NCI-H510A (cell line): ENCODE measurements around the gene SGCD.

Experiments used
- DNase-seq: peaks from one replicate; lab custom pipeline; 2025; lab: John Stamatoyannopoulos, UW

The SGCD gene

DNA sequence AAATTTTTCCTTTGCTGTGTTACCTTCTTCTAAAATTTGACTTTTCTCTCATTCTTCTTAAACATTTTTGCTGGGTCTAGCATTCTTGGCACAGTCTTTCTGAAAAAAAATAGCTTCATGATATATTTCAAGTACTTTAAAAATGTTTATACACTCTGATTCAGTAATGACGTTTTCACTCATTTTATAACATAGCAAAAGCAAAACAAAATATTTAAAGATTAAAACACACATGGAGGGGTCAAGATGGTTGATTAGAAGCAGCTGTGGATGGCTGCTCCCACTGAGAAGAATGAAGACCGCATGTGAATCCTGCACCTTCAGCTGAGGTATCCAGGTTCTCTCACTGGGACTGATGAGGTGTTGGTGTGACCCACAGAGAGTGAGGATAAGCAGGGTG, 188.2 kb downstream of the SGCD start:
- no peak for DNase-seq

DNA sequence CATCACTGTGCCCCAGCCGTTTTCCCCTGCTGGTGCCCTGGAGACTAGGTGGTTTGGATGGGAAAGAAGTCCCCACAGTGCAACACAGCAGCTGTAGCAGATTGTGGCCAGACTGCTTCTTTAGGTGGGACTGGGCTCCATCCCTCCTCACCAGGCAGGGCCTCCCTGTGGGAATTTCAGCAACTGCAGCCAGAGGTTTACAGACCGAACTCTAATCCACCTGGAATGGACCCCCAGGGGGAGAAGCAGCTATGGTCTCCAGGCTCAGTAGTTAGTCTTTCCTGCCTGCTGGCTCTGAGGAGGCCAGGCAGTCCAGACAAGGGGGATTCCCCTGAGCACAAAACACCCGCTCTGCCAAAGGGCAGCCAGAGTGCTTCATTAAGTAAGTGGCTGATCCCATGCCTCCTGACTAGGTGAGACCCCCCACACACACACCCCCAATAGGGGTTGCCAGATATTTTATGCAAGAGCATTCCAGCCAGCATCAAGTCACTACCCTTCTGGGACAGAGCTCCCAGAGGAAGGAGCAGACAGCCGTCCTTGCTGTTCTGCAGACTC, 188.9 kb downstream of the SGCD start:
- no peak for DNase-seq

DNA sequence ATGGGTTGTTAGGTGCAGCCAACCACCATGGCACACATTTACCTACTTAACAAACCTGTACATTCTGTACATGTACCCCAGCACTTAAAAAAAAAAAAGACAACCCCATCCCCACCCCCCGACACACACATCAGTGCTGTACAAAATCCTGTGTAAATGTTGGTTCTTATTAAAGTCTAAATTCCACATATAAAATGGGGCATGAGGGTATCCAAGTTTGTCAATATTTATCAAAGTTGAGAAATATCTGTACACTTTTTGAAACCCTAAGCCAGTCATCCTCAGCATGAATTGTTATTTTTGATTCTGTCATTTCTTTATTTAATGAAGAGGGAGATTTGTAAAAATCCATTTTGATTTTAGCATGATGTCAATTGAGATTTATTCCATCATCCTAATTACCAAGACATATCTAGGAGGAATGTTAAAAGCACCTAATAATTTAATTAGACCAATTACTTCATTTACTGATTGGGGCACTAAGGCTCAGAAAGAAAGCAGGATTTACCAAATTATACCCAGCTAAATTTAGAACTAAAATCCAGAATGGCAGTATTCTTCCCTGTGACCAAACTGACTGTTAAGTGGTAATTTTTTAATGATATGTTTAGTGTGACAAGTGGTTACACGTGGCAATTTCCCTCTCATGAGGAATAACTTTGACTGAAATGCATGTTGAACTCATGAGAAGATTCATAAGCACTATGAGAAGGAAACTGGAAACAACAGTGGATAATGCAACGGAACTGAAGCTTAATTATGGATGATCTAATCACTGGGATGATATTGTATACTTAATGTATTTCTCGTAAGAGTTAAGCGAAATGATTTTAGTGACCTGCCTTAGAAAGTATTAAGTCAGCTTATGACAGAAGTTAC, 195.9 kb downstream of the SGCD start:
- DNase-seq, result no peak

DNA sequence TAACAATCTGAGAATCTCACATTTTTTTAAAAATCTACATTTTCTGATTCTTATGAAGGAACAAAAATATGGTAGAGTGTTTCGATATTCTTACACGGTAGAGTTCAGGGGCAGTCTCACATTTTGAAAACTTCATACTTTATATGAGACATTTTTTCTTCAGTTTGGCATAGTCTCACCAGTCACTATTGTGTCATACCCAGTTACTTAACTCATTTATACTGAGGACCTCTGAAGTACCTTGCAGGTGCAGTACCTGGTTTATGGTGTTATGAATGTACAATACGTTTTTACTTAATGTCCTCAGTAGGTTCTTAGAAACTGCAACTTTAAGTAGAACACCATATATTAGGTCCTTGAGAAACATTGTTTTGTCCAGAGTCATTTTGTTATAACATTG, 196.6 kb downstream of the SGCD start:
- no peak for DNase-seq

DNA sequence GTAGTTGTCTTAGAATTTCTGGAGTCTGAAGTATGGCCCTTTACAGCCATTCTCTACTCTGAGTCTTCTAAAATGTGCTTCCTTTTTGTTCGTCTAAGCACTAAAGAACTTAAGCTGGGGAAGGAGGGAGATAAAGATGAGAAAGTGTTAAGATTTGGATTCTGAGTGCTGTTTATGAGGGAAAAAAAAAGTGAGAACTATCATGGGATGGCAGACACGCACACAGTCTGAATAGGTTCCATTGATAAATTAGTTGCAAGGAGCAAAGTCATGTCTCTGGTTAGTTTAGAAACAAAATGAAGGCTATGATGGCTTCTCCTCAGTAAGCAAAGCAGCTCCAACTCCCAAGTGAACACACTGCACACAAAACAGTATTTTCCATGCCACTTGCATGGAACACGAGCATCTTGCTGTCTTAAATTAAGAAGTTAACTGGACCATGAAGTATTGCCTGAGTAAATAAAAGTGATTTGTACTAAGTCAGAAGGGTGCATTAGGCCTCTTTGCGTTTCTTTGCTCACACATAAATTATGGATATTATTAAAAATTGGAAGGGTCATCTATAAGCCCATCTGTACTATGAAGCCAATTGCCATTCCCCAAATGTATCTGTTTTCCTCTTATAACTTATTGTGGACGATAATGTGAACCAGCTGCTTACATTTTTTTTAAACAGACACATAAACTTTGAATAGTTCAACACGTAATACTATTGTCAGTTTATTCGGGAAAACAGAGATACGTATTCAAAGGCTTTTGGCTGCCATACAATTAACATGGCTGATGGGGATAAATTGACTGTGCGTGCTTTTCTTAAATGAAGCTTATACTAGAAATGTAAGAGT, 199.3 kb downstream of the SGCD start:
- DNase-seq, result no peak

DNA sequence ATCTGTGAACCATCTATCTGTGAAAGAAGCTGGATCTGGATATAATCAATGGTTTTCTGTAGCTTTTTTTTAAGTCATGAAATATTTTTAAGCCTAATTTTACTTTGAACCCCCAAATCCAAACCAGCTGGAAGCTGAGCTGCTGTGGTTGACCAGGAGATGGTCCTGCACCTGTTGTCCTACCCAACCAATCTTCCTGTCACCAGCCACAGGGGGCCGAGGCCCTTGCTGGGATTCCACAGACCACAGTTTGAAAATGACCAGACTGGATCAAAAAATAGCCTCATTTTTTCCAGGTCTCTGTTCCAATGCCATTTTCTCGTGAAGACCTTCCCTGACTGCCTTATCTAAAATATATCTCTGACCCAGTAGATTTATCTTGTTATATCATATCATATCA, 200.6 kb downstream of the SGCD start:
- no peak for DNase-seq

DNA sequence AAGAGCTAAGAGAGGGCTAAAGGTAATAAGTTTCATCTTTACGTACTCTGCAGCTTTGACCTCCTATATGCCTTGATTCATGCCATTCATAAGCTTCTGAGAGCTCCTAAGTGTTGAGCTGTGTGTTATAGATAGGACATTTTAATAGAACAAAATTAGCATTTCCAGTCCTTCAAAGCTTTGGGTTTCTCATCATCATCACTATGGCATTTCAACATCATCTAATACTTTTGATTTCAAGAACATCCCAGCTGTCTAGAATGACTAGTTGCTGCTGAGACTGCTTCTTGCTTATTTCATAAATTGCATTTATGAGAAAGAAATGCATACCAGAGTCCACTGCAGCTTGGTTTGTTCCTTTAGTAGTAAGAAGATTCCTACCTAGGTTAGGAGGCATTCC, 201.7 kb downstream of the SGCD start:
- DNase-seq, result no peak

DNA sequence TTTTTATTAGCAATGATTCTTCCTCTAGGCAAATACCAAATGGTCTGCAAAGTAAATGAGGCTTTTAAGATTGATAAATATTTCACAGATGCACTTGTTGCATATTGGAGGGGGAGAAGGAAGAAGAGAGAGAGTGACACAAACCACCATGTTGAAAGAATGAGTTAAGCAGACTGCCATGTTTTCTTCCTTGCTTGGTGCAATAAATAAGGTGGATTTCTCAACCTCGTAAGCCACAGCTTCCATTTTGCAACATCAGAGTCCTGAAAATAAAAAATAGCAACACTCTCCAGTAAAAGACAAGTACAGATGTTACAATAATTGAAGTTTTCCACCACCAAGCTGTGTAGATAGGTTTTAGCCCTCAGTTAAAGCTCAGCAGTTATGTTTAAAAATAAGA, 202.9 kb downstream of the SGCD start:
- DNase-seq, result no peak

DNA sequence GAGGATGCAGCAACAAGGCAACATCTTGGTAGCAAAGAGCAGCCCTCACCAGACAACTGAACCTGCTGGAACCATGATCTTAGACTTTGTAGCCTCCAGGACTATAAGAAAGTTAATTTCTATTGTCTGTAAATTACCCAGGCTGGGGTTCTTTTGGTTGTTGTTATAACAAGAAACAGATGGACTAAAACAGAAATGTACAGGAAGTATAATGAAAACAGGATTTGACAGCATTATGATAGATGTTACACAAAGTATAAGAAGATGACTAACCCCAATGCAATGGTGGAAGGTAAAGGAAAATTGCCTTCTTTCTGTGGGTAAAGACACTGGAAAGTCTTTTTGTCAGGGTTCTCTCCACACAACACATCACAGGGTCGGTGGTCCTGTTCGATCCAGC, 204.2 kb downstream of the SGCD start:
- no peak for DNase-seq

DNA sequence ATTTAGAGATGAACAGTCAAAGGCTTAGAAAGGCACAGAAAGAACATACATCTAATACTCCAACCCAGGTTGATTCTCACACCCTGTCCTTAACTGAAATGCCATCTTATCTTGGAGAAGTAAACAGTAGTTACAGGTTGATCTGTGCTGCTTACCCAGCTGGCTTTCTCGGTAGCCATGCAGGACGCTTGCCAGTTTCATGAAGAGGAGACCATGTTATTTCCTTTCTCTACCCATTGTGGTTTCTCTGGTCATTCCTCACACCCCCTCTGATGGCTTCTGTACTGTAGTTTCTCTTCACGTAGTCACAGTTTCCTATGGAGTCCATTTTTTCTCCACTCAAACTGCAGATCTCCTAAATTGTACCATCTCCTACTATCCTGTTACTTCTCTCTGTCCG, 206.0 kb downstream of the SGCD start:
- DNase-seq, result no peak

DNA sequence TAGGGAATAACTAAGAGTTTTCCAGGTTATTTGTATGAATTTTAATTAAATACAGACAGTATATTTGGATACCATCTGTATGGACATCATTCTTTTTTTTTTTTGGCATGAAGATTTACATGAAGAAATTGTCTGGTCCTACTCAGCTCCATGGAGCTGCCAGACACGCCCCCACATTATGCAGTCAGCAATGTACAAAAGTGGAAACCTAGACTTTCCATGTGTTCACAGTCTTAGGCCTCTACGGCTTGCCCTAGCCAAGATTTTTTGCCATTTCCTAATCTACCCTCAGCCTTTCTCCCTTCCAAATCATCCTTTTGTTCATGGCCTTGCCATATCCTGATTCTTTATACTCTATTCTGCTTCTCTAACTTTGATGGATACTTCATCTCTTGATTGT, 207.1 kb downstream of the SGCD start:
- DNase-seq, result no peak

DNA sequence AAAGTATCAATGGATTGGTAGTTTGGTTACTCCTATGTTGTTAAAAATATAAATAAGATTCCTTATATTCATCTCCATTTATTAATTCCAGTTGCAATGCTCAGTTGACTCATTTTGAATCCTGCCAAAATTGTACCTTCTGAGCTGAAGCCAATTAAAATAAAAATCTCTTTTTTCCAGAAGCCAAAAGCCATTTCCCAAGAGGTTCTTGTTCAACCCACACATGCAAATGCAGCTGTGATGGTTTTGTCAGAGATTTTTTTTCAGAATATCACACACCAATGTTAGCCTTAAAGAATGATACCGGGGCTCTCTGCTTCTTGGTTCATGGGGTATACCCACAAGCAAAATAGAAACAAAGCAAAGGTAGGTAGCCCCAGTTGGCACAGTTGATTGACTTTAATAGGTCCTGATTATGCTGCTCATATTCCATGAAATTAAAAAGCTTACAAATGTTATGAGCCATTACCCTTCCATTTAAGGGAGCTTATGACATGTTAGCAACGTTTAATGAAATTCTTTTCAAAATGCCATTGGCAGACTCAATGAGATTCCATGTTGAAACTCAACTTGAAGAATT, 208.0 kb downstream of the SGCD start:
- DNase-seq, result no peak

DNA sequence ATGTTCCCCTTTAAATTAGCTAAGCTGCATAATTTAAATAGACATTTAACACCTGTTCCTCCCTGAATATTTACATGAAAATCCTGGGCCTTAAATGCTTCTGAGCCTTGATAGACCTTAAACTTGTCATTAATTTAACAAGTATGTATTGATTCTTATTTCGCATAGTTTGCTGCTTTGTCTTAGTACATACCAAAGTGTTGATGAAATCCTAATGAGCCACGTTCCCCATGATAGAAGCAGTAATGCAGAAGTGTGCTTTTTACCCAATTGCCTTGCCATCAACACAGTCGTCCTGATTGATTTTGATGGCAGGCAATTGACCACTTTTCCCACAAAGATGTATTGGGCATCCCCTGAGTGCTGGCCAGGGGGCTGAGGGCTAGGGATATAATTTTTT, 213.5 kb downstream of the SGCD start:
- DNase-seq, result no peak

DNA sequence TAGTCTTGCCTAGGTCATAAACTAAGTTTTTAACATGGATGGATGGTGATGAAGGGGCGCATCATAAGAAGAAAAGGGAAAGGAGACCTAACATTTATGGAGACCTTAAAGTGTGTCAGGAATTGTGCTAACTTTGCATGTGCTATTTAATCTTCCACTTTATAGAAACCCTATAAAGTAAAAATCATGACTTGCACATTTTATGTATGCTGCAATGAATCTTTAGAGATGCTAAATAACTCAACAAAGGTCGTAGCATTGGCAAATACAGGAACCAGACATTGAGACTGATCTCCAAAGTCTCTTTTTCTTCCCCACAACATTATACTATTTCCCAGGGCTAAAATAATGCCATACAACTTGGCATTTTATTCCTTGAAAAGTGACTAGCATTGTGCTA, 214.6 kb downstream of the SGCD start:
- DNase-seq, result no peak

DNA sequence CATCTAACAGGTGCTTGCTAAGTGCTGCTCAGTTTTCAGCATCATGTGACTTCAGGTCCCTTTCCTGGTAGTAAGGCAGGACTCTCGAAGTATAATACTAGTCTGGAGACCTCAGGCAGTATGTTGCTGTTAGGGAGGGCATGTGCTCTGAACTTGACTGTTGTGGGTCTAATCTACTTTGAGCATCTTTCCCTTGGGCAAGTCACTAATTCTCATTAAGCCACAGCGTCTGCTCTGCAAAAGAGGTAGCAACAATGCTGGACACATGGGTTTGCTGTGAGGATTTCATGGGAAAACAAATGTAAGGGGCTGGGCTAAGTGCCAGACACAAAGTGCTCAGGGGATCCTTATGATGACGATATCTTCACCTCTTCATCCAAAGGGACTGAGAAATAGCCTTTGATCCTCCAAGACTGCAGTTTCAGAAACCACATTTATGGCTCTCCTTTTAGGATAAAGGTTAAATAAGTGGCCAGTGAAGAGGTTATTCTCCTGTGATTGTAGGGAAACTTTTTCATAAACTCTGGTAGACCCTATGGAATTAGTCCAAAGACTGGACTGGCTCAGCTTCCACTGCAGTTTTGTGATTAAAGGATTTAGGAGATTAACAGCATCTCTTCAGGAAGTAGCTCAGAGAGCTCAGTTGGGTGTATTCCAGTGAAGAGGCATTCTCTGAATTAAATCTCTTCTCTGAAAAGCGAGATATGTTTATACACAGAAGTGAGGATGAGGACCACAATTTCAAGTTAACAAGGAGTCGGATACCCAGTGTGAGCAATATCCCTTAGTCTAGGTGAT, 216.6 kb downstream of the SGCD start:
- no peak for DNase-seq

DNA sequence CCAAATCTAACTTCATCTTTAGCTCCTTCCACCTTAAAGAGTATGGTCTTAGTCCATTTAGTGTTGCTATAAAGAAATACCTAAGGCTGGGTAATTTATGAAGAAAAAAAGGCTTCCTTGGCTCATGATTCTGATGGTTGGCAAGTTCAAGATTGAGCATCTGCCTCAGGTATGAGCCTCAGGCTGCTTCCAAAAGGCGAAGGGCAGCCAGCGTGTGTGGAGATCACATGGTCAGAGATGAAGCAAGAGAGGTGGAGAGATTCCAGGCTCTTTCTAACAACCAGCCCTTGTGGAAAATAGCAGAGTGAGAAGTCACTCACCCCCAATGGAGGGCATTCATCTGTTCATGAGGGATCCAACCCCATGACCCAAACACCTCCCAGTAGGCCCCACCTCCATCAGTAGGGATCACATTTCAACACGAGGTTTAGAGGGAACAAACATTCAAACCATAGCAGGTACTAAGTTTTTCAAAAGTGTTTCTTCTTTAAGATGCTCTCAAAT, 225.9 kb downstream of the SGCD start:
- DNase-seq, result no peak

DNA sequence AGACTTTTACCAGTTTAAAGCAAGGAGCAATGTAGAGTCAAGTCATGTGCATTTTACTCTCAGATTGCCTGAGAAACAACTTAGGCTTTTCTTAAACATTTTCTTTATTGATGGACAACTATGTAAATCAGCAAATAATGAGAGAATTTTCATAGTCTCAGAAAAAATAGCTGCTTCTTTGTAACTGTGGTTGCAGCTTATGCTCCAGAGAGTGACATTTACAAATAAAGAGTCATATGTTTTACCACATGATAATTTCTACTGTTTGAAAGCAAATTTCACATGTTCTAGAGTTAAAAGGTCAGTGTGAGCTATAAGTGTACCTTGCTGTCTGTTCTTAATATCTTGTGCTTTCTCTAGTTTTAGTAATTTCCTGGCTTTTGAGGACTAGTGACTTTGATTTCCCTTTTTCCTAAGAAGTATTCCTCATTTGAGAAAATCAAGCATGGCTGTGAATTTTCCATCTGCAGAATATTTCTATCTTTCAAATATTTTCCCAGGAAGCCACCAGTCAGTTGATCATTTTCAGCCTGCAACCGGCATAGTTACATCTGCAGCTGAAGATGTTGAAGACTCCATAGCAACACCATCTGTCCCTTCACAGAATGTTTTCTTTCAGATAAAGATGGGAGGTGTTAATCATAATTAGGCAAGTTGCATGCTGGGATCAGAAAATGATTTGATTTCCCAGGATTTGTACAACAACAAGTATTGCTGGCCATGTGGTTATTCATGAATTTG, 229.9 kb downstream of the SGCD start:
- no peak for DNase-seq

DNA sequence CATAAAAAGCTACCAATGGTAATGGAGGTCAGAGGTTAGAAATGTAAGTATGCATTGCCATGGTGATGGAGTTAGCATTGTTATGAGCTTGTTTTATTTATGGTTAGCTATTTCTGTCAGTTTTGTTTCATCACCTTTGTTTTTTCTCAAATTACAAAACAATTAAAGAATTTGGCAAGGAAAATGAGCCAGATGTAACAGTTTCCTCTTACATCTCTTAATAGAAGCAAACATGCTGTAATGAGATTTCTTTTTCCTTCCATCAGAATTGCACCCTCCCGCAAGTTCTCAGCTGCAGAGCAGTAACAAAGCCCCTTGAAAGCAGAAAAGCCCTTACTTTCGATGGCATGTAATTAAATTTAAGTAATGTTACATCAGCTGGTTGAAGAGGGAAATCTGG, 233.0 kb downstream of the SGCD start:
- DNase-seq, result no peak

DNA sequence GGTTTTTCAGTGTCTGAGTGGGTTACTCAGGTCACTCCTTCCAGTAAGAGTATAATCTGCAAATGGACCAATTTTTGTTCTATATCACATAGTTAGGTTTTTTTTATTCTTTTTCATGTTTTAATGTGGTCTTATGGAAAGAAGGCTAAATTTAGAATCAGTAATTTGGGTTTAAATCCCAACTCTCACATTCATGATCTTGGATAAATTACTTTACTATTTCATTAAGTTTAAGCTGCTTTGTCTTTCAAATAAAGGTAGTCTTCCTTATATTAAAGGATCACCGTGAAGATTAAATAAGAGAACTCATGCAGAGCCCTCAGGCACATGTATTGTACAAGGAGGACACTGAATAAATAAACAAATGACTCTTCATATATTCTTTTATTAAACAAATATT, 234.7 kb downstream of the SGCD start:
- no peak for DNase-seq

DNA sequence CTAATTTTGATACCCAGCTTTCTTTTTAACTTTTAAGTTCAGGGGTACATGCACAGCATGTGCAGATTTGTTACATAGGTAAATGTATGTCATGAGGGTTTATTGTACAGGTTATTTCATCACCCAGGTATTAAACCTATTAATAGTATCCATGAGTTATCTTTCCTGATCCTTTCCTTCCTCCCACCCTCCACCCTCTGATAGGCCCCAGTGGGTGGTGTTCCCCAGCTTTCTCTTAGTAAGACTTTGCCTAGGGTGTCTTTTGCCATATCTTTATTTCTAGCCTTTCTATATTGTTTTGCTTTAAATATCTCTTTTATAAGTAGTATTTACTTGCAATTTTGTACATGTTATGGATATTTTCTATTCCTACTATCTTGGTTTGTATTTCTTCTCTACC, 243.7 kb downstream of the SGCD start:
- no peak for DNase-seq

DNA sequence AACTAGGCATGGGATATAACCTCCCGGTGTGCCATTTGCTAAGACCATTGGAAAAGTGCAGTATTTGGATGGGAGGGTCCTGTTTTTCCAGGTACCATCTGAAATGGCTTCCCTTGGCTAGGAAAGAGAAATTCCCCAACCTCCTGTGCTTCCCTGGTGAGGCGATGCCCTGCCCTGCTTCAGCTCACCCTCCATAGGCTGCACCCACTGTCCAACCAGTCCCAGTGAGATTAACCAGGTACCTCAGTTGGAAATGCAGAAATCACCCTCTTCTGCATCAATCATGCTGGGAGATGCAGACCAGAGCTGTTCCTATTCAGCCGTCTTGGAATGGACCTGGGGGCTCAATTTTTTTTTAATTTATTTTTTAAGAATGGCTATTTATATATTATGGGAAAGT, 254.8 kb downstream of the SGCD start:
- no peak for DNase-seq
